GM21367 (cell line): ENCODE data around the gene IFT25.
"Not testable (repeated sequence)": the region's sequence is repeated elsewhere in the genome, so short reads cannot be mapped to it uniquely, and the experiment has no call there.

Source experiments
- ATAC-seq: cut with Tn5 transposase; IDR thresholded peaks from one replicate; pipeline ENCODE4 v1.9.1; 2021; ENCODE audit not compliant: unreplicated experiment

The IFT25 gene

GRCh38 chr1:53889304-53890298 is 55.9 kb downstream of the IFT25 start, which contains the start of gene YIPF1:
Gene YIPF1, minus strand, starts transcription at chr1:53889797. Its CDS starts 860 bp downstream, at chr1:53888937.
- peak; percentile 72 for ATAC-seq

GRCh38 chr1:53888681-53889080 is 56.8 kb downstream of the IFT25 start:
- no peak for ATAC-seq

- ATAC-seq = not testable (repeated sequence)
Measured at GRCh38 chr1:53883600-53883999, 61.9 kb downstream of the IFT25 start.

GRCh38 chr1:53881853-53882252 is 63.6 kb downstream of the IFT25 start:
- ATAC-seq = not testable (repeated sequence)

- ATAC-seq = no peak
Measured at GRCh38 chr1:53878492-53879105, 66.9 kb downstream of the IFT25 start.

- not testable (repeated sequence) for ATAC-seq
Measured at GRCh38 chr1:53875150-53875549, 70.3 kb downstream of the IFT25 start.

- ATAC-seq = no peak
Measured at GRCh38 chr1:53871773-53872484, 73.6 kb downstream of the IFT25 start.
